Hindlimb muscle (tissue), 1 donor: ENCODE results near the gene TREH. TPM values are rescaled to one million over a fixed set of nuclear protein-coding genes. Genes with fewer than 3 reads are reported as not detected.
"Not testable (repeated sequence)": the region's sequence is repeated elsewhere in the genome, so short reads cannot be mapped to it uniquely, and the experiment has no call there.

Experiments
- DNase-seq: peaks from one replicate; pipeline ENCODE4 v3.0.0-alpha.2; 2013
- polyA plus RNA-seq: library from polyadenylated mRNA; unstranded; fragments of 120-200 nt; gene quantifications from one replicate; pipeline ENCODE4 v1.2.1, GENCODE V29; 2013; ENCODE audit not compliant: insufficient read length

TREH gene, protein sequence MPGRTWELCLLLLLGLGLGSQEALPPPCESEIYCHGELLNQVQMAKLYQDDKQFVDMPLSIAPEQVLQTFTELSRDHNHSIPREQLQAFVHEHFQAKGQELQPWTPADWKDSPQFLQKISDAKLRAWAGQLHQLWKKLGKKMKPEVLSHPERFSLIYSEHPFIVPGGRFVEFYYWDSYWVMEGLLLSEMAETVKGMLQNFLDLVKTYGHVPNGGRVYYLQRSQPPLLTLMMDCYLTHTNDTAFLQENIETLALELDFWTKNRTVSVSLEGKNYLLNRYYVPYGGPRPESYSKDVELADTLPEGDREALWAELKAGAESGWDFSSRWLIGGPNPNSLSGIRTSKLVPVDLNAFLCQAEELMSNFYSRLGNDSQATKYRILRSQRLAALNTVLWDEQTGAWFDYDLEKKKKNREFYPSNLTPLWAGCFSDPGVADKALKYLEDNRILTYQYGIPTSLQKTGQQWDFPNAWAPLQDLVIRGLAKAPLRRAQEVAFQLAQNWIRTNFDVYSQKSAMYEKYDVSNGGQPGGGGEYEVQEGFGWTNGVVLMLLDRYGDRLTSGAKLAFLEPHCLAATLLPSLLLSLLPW
- 0.25 TPM for polyA plus RNA-seq

DNA sequence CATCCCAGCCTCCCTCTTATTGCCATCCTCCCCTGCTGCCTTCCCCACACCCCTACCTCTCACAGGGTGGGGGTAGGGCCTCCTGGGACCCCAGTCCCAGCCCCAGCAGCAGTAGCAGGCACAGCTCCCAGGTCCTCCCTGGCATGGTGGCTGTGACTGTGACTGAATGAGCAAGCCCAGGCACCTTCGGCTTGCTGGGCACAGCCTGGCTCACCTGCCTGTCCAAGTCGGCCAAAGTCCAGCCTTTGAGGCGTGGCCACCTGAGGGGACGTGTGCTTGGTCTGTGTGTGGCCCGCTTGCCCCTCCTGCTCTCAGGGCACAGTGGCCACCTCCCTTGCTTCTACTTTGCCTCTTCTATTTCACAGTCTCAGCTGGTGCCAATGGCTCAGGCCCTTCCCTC lies at the start of gene TREH:
Gene TREH (minus strand): TSS at position 168 of the 400 bp plus-strand sequence. CDS start 23 bp downstream, at position 145.
- no peak for DNase-seq

DNA sequence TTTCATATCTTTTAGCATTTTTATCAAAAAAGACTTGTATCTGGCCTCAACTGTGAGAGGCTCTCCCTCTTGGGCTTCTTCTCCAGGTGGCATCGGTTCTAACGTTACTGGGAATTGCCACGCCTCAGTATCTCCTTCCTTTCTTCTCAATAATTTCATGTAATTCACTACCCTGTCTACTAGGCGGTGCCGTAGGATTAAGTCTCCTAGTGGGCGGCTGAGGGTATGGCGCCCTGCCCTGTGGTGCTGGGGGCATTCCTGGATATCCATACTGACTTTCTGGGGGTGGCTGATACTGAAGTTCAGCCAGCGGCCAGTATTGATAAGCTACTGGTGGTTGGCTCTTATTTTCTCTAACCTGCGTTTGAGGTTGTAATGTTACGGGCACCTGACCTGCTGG lies 48.7 kb upstream of the TREH start:
- not testable (repeated sequence) for DNase-seq

DNA sequence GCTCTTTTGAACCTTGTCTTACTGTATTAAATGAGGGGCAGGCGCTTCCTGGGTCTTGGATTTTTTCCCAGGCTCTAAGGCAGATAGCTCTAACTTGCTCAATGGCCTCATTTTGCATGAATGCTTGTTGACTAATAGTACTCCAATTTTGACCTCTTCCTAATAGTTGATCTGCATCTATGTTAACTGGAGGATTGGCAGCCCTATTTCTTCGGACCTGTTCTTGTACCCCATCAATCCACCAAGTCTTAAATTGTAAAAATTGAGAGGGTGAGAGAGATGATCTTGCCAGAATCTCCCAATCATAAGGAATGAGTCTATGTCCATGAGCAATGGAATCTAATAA lies 48.2 kb upstream of the TREH start:
- DNase-seq, result not testable (repeated sequence)

DNA sequence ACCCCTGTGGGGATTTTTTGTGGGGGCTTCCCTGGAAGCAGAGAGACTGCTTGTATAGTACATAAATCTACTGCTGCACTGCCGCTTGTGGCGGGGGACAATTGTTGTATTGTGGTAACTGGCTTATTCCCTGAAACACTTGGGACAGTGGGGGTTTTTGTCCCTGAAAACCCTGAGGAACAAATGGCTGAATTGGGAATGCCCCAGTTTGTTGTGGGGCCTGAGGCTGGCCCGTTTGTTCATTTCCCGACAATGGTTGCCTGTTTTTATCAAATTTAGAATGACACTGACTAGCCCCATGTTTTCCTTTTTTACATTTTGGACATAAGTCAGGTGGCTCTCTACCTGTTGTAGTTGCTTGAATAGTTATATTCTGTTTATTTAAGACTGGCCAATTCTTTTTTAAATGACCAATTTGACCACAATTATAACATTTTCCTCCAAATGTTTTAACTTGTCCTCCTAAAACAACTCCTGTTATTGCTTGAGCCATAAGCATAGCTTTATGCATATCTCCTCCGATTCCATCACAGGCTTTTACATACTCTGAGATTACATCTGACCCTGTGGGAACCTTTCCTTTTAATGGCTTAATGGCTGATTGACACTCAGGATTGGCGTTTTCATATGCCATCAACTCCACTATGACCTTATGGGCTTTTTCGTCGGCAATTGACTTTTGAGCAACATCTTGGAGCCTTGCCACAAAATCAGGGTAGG lies 47.7 kb upstream of the TREH start:
- not testable (repeated sequence) for DNase-seq

DNA sequence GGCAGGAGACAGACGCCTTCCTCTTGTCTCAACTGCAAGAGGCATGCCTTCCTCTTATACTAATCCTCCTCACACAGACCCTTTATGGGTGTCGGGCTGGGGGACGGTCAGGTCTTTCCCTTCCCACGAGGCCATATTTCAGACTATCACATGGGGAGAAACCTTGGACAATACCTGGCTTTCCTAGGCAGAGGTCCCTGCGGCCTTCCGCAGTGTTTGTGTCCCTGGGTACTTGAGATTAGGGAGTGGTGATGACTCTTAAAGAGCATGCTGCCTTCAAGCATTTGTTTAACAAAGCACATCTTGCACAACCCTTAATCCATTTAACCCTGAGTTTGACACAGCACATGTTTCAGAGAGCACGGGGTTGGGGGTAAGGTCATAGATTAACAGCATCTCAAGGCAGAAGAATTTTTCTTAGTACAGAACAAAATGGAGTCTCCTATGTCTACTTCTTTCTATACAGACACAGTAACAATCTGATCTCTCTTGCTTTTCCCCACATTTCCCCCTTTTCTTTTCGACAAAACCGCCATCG lies 42.1 kb upstream of the TREH start:
- not testable (repeated sequence) for DNase-seq

DNA sequence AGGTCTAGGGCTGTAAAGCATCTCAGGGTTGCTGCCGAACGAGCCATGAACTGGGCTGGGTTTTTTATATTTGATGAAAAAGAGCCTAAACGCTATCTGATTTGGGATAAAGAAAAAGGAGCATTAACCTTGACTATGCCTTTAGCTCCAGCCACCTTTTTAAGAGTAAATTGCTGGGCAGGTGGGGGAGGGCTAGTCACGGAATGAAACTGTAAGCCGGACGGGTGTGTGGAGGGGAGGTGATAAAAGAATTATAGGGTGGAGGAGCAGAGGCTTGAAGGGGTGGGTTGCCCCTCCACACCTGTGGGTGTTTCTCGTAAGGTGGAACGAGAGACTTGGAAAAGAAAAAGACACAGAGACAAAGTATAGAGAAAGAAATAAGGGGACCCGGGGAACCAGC lies 41.3 kb upstream of the TREH start:
- DNase-seq, result not testable (repeated sequence)

DNA sequence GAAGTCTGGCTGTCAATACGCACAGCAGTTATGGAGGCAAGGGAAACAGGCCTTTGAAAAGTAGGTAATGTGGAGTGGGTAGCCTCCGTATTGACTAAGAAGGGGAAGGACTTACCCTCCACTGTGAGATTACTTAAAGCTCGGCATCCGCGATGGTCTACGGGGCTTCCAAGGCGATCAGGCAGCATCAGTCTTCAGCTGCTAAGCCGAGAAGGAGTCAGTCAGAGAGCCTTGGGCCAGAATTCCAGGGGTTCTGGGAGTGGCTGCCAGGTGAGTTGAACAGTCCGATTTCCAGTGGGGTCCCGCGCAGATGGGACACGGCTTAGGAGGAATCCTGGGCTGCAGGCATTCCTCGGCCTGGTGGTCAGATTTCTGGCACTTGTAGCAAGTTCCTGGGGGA lies 40.6 kb upstream of the TREH start:
- DNase-seq, result not testable (repeated sequence)

DNA sequence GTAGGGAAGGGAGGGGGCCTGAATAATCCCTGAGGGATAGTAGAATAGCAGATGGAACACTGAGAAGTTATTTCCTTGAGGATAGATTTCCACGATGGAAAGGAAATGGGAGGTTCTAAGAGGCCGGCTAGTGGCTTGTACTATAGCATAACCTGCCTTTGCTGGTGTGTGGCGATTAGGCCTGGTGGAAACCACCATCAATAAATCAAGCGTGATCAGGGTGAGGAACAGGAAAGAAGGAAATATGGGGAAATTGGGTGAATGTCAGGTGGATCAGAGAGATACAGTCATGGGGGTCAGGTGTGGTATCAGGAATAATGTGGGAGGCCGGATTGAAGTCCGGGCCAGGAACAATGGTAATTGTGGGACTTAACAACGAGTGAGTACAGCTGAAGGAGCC lies 39.1 kb upstream of the TREH start:
- DNase-seq, result not testable (repeated sequence)

DNA sequence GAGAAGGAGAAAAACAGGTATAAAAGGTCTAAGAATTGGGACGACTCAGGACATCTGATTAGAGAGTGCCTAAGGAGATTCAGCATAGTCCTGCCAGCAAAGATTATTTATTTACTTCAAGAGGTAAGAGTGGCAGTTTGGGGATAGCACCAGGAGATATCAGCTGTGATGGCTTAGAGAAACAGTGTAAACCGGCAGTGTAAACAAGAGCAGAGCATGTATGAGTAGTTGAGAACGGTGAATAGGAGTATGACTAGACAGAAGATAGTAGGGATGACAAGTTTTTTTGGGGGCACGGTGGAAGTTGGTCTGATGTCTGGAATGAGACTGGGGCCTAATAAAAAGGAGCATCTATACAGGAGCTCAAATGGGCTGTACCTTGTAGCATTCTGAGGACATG lies 38.3 kb upstream of the TREH start:
- not testable (repeated sequence) for DNase-seq

DNA sequence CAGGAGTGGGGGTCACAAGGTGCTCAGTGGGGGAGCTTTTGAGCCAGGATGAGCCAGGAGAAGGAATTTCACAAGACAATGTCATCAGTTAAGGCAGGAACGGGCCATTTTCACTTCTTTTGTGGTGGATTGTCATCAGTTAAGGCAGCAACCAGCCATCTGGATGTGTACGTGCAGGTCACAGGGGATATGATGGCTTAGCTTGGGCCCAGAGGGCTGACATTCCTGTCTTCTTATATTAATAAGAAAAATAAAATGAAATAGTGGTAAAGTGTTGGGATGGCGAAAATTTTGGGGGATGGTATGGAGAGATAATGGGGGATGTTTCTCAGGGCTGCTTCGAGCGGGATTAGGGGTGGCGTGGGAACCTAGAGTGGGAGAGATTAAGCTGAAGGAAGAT lies 37.8 kb upstream of the TREH start:
- not testable (repeated sequence) for DNase-seq

DNA sequence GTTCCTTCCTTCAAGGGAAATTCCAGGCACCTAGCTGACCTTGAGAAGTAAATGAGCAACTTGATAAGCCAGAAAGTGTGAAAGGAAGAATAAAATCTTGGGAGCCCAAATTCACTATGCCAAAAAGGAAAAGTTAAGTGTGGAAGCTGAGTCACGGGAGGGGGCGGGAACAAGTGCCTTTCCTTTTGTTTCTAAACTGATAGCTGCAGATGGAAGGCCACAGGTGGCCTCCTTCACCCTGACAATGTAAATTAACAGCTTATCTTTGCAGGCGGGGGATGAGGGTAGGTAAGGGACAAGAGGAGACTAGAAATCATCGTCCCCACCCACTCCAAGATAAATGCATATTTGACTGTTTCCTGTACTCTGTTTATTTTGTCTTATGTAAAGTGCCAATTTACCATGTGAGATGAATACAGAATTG lies 36.4 kb upstream of the TREH start:
- no peak for DNase-seq

DNA sequence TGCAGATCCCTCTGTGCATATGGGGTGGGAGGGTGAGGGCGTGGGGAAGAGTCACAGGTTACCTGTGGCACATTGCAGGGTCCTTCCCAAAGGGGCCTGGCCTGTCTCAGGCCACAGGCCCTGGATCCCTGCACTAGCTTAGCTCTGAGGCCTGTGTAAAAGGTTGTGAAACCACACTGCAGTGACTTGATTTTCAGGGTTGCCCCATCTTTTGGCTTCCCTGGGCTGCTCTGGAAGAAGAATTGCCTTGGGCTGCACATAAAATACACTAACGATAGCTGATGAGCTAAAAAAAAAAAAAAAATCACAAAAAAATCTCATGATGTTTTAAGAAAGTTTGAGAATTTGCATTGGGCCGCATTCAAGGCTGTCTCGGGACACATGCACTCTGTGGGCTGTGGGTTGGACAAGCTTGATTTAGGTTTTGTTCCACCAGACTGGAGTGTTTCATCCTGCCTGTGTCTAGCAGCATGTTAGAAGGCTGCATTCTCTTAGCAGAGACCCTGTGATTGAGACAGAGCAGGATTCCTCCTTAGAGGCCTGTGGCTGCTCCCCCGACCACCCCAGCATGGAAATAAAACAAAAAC lies 35.9 kb upstream of the TREH start:
- DNase-seq, result no peak

DNA sequence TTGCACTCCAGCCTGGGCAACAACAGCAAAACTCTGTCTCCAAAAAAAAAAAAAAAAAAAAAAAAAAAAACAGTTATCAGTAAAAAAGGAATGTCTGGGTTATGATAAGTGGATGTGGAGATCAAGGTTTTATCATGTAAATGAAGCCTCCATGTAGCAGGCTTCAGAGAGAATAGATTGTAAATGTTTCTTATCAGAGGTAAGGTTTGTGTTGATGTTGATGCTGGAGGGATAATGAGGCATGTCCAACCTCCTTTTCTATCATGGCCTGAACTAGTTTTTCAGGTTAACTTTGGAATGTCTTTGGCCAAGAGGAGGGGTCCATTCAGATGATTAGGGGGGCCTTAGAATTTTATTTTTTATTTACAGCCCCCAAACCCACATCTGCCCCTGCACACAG lies 35.4 kb upstream of the TREH start:
- no peak for DNase-seq

DNA sequence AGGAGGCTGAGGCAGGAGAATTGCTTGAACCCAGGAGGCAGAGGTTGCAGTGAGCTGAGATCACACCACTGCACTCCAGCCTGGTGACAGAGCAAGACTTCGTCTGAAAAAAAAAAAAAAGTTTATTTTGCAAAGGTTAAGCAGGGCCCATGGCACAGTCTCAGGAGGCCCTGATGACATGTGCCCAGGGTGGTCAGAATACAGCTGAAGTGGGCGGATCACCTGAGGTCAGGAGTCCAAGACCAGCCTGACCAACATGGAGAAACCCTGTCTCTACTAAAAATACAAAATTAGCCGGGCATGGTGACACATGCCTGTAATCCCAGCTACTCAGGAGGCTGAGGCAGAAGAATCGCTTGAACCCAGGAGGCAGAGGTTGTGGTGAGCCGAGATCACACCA lies 35.0 kb upstream of the TREH start:
- DNase-seq, result not testable (repeated sequence)

DNA sequence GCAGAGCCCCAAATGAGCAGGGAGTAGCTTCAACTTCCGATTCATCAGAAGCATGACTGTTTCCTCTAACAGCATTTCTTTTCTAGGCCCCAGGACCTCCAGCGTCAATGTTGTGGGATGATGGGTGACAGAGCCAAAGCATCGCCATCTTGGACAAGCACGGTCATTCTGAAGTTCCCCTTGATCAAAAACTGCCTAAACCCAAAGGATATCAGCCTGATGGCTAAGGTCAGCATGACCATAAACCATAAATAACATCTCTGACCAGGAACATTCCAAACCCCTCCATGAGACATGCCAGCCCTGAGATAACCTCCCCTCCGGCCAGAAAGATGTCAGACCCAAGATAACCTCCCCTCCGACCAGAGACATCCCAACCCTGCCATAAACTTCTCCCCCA lies 28.8 kb upstream of the TREH start:
- DNase-seq, result no peak

DNA sequence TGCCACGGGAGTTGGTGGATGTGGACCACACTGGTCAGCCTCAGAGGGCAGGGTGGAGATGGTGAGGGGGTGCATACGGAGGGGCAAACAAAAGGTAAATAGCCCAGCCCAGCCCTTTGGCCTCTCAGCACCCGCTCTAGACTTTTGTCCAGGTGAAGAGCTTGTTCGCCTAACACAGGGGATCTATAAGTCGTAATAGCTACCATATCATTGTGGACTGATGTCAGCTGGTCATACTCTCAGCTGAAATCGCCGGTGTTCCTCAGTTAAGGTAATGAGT lies 27.0 kb upstream of the TREH start:
- DNase-seq, result no peak

DNA sequence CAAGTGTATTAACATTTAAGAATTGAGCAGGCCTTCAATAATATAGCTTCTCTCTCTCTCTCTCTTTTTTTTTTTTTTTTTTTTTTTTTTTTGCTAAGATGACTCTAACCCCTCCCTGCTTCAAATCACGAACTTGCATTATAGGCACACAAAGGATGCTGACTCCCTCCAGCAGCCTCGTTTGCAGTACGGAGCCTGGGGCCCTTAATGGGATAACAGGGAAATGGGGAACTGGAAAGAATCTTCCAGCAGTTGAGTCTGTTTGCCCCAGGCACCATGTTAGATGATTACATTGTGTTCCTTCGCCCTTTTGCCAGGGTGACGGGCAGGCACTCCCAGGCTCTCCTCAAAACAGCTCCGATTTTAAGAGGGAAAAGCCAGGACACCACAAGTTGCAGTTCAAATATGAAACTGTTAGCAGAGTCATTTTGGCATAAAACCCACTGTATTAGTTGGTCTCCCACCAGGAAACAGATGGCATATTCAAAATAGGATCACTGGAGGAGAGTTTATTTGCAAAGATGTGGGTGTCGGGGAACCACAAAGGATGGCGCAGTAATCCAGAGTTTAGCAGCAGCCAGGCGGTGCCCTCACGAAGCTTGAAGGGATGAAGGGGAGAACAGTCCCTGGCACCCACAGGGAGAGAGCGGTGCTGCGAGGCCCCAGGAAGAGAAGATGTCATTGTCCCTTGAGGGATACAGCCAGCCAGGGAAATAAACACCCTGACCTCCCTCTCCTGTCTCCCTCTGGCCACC lies 26.5 kb upstream of the TREH start:
- DNase-seq, result no peak

DNA sequence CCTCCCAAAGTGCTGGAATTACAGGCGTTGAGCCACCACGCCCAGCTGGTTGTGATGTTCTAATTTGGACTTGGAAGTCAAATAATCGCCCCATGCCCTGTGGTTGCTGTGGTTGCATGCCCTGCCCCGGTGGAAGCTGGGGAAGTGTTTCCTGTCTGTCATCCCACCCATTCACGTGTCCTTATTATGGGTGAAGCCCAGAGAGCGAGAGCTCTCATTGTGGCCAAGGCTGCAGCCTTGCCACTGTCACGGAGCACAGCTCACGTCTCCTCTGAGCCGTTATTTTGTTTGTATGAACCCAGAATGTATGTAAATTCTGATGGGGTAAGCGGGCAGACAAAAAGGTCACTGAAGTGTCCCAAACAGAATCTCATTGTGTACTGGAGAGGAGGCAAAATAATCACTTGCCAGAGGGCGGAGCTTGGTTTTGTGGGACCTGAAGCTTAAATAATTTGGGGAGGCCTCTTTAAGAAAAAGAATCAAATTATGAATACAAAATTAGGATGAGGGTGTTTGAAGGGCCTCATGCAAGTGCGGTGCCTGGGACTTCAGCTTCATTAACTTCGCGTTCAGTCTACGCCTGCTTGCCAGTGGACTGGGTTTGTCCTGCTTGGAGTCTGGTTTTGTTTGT lies 25.8 kb upstream of the TREH start:
- no peak for DNase-seq

DNA sequence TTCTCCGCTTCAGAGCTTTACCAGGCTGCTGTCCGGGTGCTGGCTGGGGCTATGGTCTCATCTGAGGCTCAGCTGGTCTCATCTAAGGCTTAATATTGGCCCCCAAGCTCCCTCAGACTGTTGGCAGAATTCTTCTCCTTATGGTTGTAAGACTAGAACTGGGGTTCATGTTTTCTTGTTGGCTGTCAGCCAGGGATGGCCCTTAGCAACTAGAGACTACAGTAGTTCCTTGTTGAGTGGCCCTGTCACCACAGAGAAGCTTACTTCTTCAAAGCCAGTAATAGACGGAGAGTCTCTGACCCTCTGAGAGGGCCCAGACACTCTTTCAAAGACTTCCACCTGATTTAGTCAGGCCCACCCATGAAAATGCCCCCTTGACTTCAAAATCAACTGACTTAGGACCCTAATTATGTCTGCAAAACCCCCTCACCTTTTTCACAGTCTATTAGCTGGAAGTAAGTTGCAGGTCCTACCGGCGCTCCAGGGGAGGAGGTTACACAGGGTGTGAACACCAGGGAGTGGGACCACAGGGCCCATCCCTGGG lies 24.2 kb upstream of the TREH start:
- DNase-seq, result no peak

DNA sequence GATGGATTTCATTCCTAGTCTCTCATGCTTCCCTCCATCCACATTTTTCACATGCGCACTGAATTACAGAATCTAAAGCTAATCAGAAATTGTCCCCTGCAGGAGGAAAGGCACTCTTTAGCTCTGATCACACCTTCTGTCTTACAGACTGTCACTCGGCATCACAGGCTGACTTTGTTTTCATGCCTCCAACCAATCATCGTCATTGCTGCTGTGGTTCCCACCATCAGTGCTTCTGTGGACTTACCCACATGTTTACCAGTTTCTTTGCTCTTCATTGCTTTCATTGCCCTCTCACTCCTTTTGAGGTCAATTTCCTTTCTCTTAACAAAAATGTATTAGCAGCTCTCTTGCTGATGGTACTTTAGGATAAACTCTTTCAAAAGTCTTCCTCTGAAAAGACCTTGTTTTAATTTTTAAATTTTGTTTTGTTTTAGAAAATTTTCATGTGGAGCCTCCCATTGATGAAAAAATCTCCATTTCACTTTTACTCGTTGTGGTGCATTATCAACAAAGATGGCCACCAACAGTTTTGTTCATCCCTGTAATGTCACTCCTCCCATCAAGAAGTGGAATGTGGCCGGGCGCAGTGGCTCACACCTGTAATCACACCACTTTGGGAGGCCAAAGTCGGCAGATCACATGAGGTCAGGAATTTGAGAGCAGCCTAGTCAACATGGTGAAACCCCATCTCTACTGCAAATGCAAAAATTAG lies 20.2 kb upstream of the TREH start:
- DNase-seq, result no peak

DNA sequence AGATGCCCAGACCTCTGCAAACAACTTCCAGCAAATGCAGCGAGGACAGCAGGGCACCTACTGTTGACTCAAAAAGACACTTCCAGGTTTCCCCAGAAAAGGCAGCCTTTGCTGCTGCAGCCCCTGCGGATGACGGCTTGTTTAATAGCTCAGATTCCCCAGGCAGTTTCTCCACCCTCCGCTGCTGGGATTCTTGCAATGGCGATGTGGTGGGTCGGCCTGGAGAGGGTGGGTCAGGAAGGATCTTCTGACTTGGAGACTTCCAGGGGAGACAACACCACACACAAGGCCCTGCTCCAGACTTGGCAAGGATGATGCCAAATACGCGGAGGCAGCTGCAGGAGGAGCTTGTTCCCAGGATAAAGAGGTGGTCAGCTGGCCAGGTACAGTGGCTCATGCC lies 17.9 kb upstream of the TREH start:
- no peak for DNase-seq
